Skeletal muscle satellite cell (primary cell): Measurements from ENCODE around the gene RXFP4.
A peak's percentile ranks its signal among the peaks of the same experiment; 100 is the strongest.

ENCODE experiments used
- H3K27me3 ChIP-seq: 2 replicates; pipeline ENCODE4 v1.7.0; 2013; ENCODE audit warnings: low read length; ENCODE audit not compliant: control insufficient read depth, insufficient read depth
- H3K36me3 ChIP-seq: 2 replicates; pipeline ENCODE4 v1.7.0; 2013; ENCODE audit warnings: mild to moderate bottlenecking, control low read depth, low read length; ENCODE audit not compliant: insufficient read depth
- H3K4me1 ChIP-seq: 2 replicates; pipeline ENCODE4 v1.7.0; 2013; ENCODE audit warnings: low read length; ENCODE audit not compliant: control insufficient read depth, insufficient read depth
- H3K4me2 ChIP-seq: 2 replicates; pipeline ENCODE4 v1.7.0; 2013; ENCODE audit warnings: mild to moderate bottlenecking, low read length
- H3K4me3 ChIP-seq: 2 replicates; pipeline ENCODE4 v1.7.0; 2013; ENCODE audit warnings: low read length
- H3K9ac ChIP-seq: 2 replicates; pipeline ENCODE4 v1.7.0; 2013; ENCODE audit warnings: mild to moderate bottlenecking, low read depth, low read length, moderate library complexity
- H3K9me3 ChIP-seq: replicated peaks from 2 replicates; pipeline ENCODE4 v1.7.0; 2013; ENCODE audit warnings: mild to moderate bottlenecking, control low read depth, low read length

The RXFP4 gene

GRCh38 chr1:155944444-155944799, 3.0 kb downstream of the RXFP4 start:
- no peak overlapping the region for H3K4me2 ChIP-seq
- H3K36me3 ChIP-seq = peaks cover 37% of the 10 kb centered on the region
- no peak overlapping the region for H3K9ac ChIP-seq
- no peaks in the 10 kb centered on the region for H3K9me3 ChIP-seq
- no peaks in the 10 kb centered on the region for H3K27me3 ChIP-seq
- H3K4me1 ChIP-seq = peaks cover 23% of the 10 kb centered on the region
- H3K4me3 ChIP-seq = no peak overlapping the region

- Histone ChIP-seq H3K9ac (no peak overlapping the region), H3K4me3 (no peak overlapping the region), H3K4me2 (no peak overlapping the region), H3K4me1 (peaks cover 7% of the 10 kb centered on the region), H3K27me3 (no peaks in the 10 kb centered on the region), H3K9me3 (no peaks in the 10 kb centered on the region), H3K36me3 (peaks cover 56% of the 10 kb centered on the region)
Observed at GRCh38 chr1:155946633-155947219, 5.3 kb downstream of the RXFP4 start.

GRCh38 chr1:155947292-155947691, 5.9 kb downstream of the RXFP4 start:
- Histone ChIP-seq H3K4me2 (no peak overlapping the region), H3K36me3 (peaks cover 62% of the 10 kb centered on the region), H3K9ac (no peak overlapping the region), H3K27me3 (no peaks in the 10 kb centered on the region), H3K9me3 (no peaks in the 10 kb centered on the region), H3K4me1 (peaks cover 2% of the 10 kb centered on the region), H3K4me3 (no peak overlapping the region)

GRCh38 chr1:155947741-155948140, 6.3 kb downstream of the RXFP4 start:
- Histone ChIP-seq H3K36me3 (peaks cover 67% of the 10 kb centered on the region), H3K9ac (no peak overlapping the region), H3K4me1 (no peaks in the 10 kb centered on the region), H3K4me3 (no peak overlapping the region), H3K4me2 (no peak overlapping the region), H3K27me3 (no peaks in the 10 kb centered on the region), H3K9me3 (no peaks in the 10 kb centered on the region)

GRCh38 chr1:155950829-155951228, 9.4 kb downstream of the RXFP4 start:
- no peaks in the 10 kb centered on the region for H3K4me1 ChIP-seq
- no peak overlapping the region for H3K9ac ChIP-seq
- no peak overlapping the region for H3K4me3 ChIP-seq

GRCh38 chr1:155951753-155952504, 10.5 kb downstream of the RXFP4 start:
- Histone ChIP-seq H3K27me3 (no peaks in the 10 kb centered on the region), H3K9me3 (no peaks in the 10 kb centered on the region), H3K9ac (no peak overlapping the region), H3K36me3 (peaks cover 87% of the 10 kb centered on the region), H3K4me2 (no peak overlapping the region), H3K4me3 (no peak overlapping the region), H3K4me1 (no peaks in the 10 kb centered on the region)

More at GRCh38 chr1:155950829-155951228, 9.4 kb downstream of the RXFP4 start:
- Histone ChIP-seq H3K4me2 (no peak overlapping the region), H3K27me3 (no peaks in the 10 kb centered on the region), H3K9me3 (no peaks in the 10 kb centered on the region), H3K36me3 (peaks cover 87% of the 10 kb centered on the region)

GRCh38 chr1:155952505-155952890, 11.1 kb downstream of the RXFP4 start:
- peaks cover 87% of the 10 kb centered on the region for H3K36me3 ChIP-seq
- no peak overlapping the region for H3K4me3 ChIP-seq
- H3K4me2 ChIP-seq = no peak overlapping the region
- H3K27me3 ChIP-seq = no peaks in the 10 kb centered on the region
- no peaks in the 10 kb centered on the region for H3K4me1 ChIP-seq
- no peak overlapping the region for H3K9ac ChIP-seq
- no peaks in the 10 kb centered on the region for H3K9me3 ChIP-seq

GRCh38 chr1:155954645-155955044, 13.2 kb downstream of the RXFP4 start:
- H3K4me3 ChIP-seq = no peak overlapping the region
- H3K27me3 ChIP-seq = no peaks in the 10 kb centered on the region
- no peak overlapping the region for H3K9ac ChIP-seq
- no peaks in the 10 kb centered on the region for H3K4me1 ChIP-seq
- no peaks in the 10 kb centered on the region for H3K9me3 ChIP-seq
- H3K36me3 ChIP-seq = peaks cover 87% of the 10 kb centered on the region
- H3K4me2 ChIP-seq = no peak overlapping the region

- Histone ChIP-seq H3K27me3 (no peaks in the 10 kb centered on the region), H3K36me3 (peaks cover 85% of the 10 kb centered on the region), H3K9me3 (no peaks in the 10 kb centered on the region), H3K4me2 (no peak overlapping the region), H3K4me1 (peaks cover 19% of the 10 kb centered on the region), H3K4me3 (no peak overlapping the region), H3K9ac (no peak overlapping the region)
Observed at GRCh38 chr1:155957411-155957915, 16.0 kb downstream of the RXFP4 start.

GRCh38 chr1:155960081-155960745, 18.8 kb downstream of the RXFP4 start:
- Histone ChIP-seq H3K4me2 (no peak overlapping the region), H3K9me3 (no peaks in the 10 kb centered on the region), H3K9ac (peak overlapping the region; percentile 41), H3K27me3 (no peaks in the 10 kb centered on the region), H3K4me1 (peaks cover 26% of the 10 kb centered on the region), H3K36me3 (peaks cover 80% of the 10 kb centered on the region), H3K4me3 (no peak overlapping the region)

- peak overlapping the region; percentile 71 for H3K9ac ChIP-seq
- peaks cover 30% of the 10 kb centered on the region for H3K4me1 ChIP-seq
- no peaks in the 10 kb centered on the region for H3K27me3 ChIP-seq
- no peaks in the 10 kb centered on the region for H3K9me3 ChIP-seq
- peak overlapping the region; percentile 64 for H3K4me2 ChIP-seq
- H3K36me3 ChIP-seq = peaks cover 80% of the 10 kb centered on the region
- peak overlapping the region; percentile 23 for H3K4me3 ChIP-seq
Observed at GRCh38 chr1:155961937-155962336, 20.5 kb downstream of the RXFP4 start.
